Measurements from ENCODE around the gene ERICH4. TPM values are rescaled to one million over a fixed set of nuclear protein-coding genes. Genes with fewer than 3 reads are reported as not detected.
"Not testable (repeated sequence)": the region's sequence is repeated elsewhere in the genome, so short reads cannot be mapped to it uniquely, and the experiment has no call there.

The ERICH4 gene
- total RNA-seq, 2 donors from 2014 or later, result not detected

DNA sequence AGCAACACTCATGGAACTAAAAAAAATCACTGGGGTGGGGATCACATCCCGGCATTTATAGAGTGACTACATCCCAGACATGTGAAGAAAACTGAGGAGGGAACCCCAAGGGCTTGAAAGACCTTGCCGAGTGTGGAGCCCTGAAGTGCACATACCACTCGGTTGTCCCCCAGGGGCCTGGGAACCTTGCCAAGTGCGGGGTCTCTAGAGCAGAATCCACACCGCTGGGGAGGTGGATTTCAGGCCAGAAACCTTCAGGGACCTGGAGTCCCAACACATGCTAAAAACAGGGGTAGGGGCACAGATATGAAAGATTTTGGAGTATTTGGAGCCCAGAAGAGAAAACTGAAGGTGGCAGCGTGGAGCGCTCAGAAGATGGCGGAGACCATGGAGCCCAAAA lies 35.2 kb downstream of the ERICH4 start:
- TF ChIP-seq POLR2A (IDR thresholded peaks at IDR 0.05) (no peak), POLR2AphosphoS5 (IDR thresholded peaks at IDR 0.05) (no peak)
- TF ChIP-seq, protein P1, sequence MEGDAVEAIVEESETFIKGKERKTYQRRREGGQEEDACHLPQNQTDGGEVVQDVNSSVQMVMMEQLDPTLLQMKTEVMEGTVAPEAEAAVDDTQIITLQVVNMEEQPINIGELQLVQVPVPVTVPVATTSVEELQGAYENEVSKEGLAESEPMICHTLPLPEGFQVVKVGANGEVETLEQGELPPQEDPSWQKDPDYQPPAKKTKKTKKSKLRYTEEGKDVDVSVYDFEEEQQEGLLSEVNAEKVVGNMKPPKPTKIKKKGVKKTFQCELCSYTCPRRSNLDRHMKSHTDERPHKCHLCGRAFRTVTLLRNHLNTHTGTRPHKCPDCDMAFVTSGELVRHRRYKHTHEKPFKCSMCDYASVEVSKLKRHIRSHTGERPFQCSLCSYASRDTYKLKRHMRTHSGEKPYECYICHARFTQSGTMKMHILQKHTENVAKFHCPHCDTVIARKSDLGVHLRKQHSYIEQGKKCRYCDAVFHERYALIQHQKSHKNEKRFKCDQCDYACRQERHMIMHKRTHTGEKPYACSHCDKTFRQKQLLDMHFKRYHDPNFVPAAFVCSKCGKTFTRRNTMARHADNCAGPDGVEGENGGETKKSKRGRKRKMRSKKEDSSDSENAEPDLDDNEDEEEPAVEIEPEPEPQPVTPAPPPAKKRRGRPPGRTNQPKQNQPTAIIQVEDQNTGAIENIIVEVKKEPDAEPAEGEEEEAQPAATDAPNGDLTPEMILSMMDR (IDR thresholded peaks at IDR 0.05), result no peak
- Histone ChIP-seq H3K4me3 (no peak overlapping the region), H3K27ac (no peak overlapping the region), H3K27me3 (replicated peaks; ENCODE audit: insufficient read depth) (peaks cover 2% of the 10 kb centered on the region), H3K4me1 (replicated peaks) (peaks cover 2% of the 10 kb centered on the region), H3K9me3 (no peaks in the 10 kb centered on the region), H3K36me3 (no peaks in the 10 kb centered on the region)
- intact Hi-C loops (cut with DNase I), result no loop called here
- DNase-seq (ENCODE audit: low spot score), result no peak
- 78% methylated on average over 8 of the region's 8 CpGs for WGBS

DNA sequence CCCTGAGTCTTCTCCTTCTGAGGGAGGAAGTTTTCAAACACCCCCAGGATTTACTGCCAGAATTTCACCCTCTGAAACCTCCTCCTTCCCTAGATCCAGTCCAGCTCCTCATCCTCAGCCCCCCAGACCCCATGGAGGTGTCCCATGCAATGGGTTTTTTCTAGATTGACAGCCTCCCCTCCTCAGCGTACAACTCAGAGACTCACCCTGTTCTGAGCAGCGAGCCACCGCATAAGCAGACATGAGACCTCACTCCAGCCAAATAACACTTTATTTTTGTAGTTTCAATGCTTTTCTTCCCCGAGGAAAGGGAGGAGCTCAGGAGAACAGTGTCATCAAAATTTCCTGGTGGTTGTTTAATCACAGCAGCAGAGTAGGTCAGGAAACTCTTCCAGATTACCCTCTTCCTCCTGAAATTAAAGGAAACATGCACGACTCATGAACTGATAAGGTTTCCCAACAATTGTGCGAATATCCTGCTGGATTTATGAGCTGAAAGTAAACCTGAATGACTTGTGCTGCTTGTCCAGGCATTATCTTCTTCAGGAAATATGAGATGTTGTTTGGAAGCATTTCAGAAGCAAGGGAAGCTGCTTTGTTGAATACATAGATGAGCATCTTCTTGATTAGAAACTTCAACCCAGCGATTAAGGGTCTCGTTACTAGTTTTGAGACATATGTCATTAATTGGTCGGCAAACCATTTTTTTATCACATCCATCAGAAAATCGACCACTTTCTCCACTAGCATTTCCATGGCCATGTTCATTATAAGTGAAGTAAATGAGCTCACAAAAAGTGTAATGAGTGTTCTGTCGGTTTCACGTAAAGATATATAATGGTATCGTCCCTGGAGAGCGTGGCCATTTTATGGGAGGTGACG lies 36.2 kb downstream of the ERICH4 start:
- Histone ChIP-seq H3K36me3 (no peaks in the 10 kb centered on the region), H3K4me1 (replicated peaks) (peaks cover 2% of the 10 kb centered on the region), H3K27me3 (replicated peaks; ENCODE audit: insufficient read depth) (no peaks in the 10 kb centered on the region), H3K4me3 (no peak overlapping the region), H3K9me3 (no peaks in the 10 kb centered on the region), H3K27ac (peak overlapping the region in 1 of 2 donors; percentile 27)
- intact Hi-C loops (cut with DNase I), result no loop called here
- peak; percentile 68 for TF ChIP-seq POLR2AphosphoS5 (IDR thresholded peaks at IDR 0.05)
- TF ChIP-seq, protein P1 (IDR thresholded peaks at IDR 0.05), result no peak
- no peak for DNase-seq (ENCODE audit: low spot score)
- 44% methylated on average over 15 of the region's 15 CpGs for WGBS

DNA sequence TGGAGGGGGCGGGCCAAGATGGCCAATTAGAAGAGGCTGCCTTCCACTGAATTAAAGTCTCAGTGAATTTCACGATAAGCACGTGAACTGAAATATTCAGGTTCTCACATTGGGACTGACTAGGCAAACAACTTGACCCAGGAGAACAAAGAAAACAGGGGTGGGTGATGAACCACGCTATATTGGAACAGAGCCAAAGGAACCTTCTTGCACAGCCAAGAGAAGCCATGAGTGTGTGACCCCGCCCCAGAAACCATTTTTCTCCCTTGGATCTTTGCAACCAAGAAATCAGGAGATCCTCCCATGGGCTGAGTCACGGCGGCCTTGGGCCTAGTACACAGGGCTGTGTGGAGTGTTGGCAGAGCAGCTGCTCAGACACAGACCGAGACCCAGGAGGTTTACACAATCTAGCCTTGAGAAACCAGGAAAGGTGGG lies 36.8 kb downstream of the ERICH4 start:
- WGBS, result 67% methylated on average over 8 of the region's 8 CpGs
- Histone ChIP-seq H3K27me3 (replicated peaks; ENCODE audit: insufficient read depth) (no peaks in the 10 kb centered on the region), H3K36me3 (no peaks in the 10 kb centered on the region), H3K27ac (peak overlapping the region in 1 of 2 donors; percentile 27), H3K4me1 (replicated peaks) (peaks cover 2% of the 10 kb centered on the region), H3K4me3 (no peak overlapping the region), H3K9me3 (no peaks in the 10 kb centered on the region)
- no peak for TF ChIP-seq POLR2AphosphoS5 (IDR thresholded peaks at IDR 0.05)
- TF ChIP-seq, protein P1 (IDR thresholded peaks at IDR 0.05), result no peak
- no peak for TF ChIP-seq POLR2A (IDR thresholded peaks at IDR 0.05)
- DNase-seq (ENCODE audit: low spot score), result peak; percentile 9
- intact Hi-C loops (cut with DNase I), result no loop called here

DNA sequence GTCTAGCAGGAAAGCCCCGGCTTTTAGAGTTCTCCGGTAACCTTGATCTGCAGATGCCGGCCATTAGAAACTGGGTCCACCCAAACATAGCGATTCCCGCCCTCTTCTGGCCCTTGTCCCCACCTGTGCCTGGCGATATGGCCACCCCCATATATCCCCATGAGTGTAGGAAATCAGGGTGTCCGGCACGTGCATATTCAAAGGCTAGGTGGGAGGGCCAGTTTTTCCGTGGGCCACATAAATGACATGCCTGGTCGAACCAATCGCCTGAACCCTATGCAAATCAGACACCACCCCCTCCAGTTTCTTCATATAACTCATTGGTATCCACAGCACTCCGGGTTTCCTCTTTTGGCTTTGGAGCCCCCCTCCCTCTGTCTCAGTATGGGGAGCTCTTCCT lies 37.4 kb downstream of the ERICH4 start:
- peaks cover 2% of the 10 kb centered on the region for H3K4me1 ChIP-seq (replicated peaks)
- intact Hi-C loops (cut with DNase I), result no loop called here
- no peak overlapping the region for H3K4me3 ChIP-seq
- no peaks in the 10 kb centered on the region for H3K9me3 ChIP-seq
- WGBS, result 84% methylated on average over 12 of the region's 12 CpGs
- TF ChIP-seq POLR2AphosphoS5 (IDR thresholded peaks at IDR 0.05) (no peak), POLR2A (IDR thresholded peaks at IDR 0.05) (no peak)
- TF ChIP-seq, protein P1 (IDR thresholded peaks at IDR 0.05), result no peak
- H3K27me3 ChIP-seq (replicated peaks; ENCODE audit: insufficient read depth), result no peaks in the 10 kb centered on the region
- H3K27ac ChIP-seq, result no peak overlapping the region
- DNase-seq (ENCODE audit: low spot score), result no peak
- no peaks in the 10 kb centered on the region for H3K36me3 ChIP-seq

DNA sequence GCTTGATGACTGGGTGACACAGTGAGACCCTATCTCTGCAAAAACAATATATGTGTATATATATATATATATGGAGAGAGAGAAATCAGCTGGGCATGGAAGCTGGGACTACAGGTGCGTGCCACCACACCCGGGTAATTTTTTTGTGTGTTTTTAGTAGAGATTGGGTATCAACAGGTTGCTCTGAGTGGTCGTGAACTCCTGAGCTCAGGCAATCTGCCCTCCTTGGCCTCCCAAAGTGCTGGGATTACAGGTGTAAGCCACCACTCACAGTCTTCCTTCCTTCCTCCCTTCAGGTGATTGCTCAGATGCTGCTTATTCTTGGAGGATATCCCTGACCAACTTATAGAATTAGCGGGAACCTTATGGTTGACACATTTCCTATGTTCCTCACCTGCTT lies 41.9 kb downstream of the ERICH4 start:
- 82% methylated on average over 4 of the region's 4 CpGs for WGBS
- H3K4me1 ChIP-seq (replicated peaks), result no peaks in the 10 kb centered on the region
- H3K4me3 ChIP-seq, result no peak overlapping the region
- DNase-seq (ENCODE audit: low spot score), result no peak
- intact Hi-C loops (cut with DNase I), result no loop called here
- H3K9me3 ChIP-seq, result no peaks in the 10 kb centered on the region
- H3K36me3 ChIP-seq, result no peaks in the 10 kb centered on the region
- TF ChIP-seq, protein P1 (IDR thresholded peaks at IDR 0.05), result no peak
- TF ChIP-seq POLR2A (IDR thresholded peaks at IDR 0.05) (no peak), POLR2AphosphoS5 (IDR thresholded peaks at IDR 0.05) (no peak)
- no peak overlapping the region for H3K27ac ChIP-seq
- no peaks in the 10 kb centered on the region for H3K27me3 ChIP-seq (replicated peaks; ENCODE audit: insufficient read depth)

DNA sequence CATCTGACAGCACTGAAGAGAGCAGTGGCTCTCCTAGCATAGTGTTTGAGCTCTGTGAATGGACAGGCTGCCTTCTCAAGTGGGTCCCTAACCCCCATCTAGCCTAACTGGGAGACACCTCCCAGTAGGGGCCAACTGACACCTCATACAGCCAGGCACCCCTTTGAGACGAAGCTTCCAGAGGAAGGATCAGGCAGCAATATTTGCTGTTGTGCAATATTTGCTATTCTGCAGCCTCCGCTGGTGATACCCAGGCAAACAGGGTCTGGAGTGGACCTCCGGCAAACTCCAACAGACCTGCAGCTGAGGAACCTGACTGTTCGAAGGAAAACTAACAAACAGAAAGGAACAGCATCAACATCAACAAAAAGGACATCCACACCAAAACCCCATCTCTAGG lies 44.0 kb downstream of the ERICH4 start:
- H3K27me3 ChIP-seq (replicated peaks; ENCODE audit: insufficient read depth); H3K36me3 ChIP-seq; intact Hi-C loops (cut with DNase I); H3K9me3 ChIP-seq; H3K4me1 ChIP-seq (replicated peaks); H3K4me3 ChIP-seq; DNase-seq (ENCODE audit: low spot score); H3K27ac ChIP-seq: not testable (repeated sequence)
- WGBS, result 87% methylated on average over 4 of the region's 4 CpGs
